Stimulated activated CD4-positive, alpha-beta T cell treated with anti-CD3 and anti-CD28 coated beads, Interleukin-2, amount 100 ng/mL, for 24 hours (primary cell): Measurements from ENCODE around the gene SLC4A4.

ENCODE experiments used
- DNase-seq, 2 donors: peaks; one replicate each; pipeline ENCODE4 v3.0.0-alpha.2; 2020

SLC4A4 gene

DNA sequence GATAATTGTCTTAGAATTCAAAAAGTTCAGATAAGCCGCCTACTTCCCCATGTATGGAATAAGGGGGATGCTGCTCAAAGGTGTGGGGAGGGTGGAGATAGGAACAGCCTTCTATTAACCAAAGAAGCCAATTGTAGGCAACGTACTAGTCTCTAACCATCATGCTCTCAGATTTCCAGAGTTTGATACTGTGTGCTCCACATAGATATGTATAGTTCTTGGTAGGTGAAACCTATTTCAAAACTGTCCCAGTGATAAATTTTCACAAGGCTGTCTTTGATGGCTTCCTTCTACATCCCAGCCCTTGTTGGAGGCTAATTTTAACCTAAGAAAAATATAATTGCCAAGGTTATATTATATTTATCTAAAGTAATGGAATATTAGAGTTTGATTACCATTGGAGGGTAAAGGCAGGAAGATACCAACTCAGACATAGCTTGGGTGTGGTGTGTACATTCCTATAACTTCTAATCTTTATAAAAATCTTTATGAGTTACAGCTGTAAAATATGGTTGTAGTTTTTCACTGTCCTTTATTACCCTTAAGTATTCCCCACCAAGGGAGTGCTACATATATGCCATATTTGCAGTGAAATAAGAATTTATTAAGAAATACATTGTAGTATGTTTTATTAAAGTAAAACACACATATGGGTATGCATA, 87.7 kb downstream of the SLC4A4 start:
- DNase-seq, result no peak

DNA sequence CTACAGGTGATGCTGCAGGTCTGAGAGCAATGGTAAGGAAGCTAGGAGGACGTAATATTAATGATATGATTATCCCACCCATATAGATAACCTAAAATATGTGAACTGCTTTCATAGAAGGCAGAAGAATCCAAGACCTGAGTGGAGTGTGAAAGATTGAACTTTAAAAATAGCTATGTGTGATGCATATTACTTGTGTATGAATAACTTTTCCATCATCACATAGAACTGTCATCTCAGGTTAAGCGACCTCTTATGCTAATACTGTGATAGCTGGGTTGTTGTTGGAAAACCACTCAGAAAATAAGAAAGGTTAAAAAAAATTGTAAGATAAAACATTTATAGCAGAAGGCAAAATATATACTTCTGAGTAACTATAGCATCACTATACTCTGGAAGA, 90.3 kb downstream of the SLC4A4 start:
- DNase-seq, result no peak

DNA sequence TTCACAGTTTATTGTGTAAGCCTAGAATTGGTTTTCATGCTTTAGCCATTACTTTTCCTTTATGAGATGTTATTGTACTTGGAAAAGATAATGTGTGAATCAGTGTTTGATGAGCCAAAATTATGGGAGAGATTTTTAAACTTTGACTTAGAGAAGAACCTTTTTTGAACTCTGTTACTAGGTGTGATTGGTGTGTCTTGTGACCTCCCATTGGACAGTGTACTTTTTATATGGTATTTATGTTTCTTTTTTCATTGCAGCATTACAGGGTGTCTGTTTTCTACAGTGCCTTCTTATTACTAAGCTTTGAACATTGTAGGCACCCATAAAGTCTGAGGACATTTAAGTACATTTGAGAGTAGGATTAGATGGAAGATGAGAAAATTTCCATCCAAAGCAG, 91.1 kb downstream of the SLC4A4 start:
- no peak for DNase-seq

DNA sequence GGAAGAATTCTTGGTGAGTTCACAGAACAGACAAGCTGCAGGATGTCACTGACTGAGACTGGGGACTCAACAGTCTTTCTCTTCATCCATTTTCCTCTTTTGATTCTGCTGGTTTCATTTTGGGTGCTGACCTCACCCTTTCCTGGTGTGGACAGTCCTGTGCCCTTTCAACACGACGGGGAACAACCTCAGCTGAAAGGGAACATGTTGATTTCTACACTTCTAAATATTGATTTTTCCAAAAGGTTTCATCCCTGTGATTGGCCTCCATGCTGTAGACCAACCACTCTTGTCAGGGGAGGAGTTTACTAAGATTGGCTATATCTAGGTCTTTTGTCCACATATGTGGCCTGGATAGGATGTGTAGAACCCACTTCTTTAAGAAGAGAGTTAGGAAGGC, 91.8 kb downstream of the SLC4A4 start:
- DNase-seq, result no peak

DNA sequence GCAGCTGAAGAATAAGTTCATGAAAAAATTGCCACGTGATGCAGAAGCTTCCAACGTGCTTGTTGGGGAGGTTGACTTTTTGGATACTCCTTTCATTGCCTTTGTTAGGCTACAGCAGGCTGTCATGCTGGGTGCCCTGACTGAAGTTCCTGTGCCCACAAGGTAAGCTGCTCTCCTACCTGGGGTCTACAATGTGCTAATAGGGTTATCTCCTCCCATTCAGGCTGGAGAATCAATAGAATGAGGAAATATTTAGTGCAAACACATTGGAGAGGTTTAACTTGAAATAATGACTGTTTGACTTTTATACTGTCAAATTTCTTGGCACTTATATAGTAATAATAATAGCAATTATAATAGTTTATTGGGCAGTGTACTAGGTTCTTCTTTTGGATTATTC, 101.8 kb downstream of the SLC4A4 start:
- DNase-seq, result no peak

DNA sequence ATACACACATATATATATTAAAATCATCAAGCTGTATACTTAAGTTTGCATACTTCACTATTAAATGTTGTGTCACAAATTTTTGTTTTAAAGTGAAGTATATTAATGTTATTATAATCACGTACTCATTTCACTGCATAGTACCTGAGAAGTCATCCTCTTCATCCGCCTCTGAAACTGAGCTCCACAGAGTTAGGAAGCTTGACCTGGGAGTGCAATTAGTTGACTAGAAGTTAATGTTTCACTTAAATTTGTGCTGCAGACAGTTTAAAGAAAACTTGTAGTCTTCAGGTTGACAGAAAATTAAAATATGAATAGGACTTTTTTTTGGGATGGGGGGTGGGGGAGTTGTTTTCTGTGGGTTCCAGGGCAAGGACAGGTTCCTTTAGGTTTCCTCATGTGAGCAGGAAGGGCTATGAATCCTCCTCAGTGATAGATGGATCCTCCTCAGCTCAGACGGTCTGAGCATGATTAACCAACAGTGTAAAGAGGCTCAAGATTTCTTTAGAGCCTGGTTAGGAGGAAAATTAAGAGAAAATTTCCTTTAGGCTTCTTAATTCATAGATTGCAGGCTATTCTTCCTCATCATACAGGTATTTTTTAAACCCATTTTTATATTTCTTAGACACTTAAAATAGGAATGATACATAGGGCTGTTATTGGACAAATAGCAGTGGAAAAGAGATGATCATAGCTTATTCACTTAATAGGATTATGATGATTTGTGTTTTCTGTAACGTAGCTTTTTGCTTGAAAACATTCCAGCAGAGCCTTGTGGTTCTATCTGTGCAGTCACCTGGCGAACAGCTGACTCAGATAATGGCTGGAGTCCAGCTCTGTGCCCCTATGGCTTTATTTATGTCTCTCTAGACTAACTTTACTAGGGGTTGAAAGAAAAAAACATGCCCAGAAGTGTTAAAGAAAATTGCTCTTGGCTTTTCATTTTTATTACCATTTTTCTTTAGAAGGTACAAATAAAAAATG, 102.7 kb downstream of the SLC4A4 start:
- DNase-seq, result no peak

DNA sequence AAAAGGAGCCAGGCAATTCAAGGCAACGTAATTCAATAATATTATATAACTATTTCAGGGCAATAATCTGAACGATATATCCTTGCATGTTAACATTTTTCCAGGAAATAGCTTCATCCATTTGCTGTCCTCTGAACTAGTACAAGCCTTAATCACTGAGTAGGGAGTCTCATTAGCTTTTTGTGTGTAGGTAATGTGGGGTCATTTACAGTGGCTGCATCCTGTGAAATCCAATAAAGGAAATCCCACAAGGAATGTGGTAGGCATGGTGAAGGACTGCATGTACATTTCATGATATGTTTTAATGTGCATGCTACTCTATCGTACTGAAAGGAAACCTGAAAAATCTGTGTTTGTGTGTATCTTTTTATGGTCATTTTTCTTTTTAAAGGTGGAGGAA, 103.5 kb downstream of the SLC4A4 start:
- no peak for DNase-seq

DNA sequence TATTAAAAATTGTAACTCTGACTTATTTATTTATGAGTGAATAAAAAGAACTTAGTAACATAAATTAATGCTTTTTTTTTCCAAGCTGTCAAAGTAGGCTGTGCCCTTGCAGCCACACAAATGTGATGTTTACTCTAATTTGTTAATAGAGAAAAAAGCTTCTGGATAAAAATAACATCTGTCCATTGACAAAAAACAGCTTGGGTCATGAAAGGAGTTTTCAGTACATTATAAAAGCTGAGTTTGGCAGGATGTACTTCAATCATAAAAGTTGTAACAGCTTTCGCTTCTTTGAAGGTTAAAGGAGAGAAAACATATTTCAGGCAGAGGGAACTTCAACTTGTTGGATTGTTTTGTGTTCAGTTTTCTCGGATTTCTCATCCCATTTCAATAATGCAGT, 105.6 kb downstream of the SLC4A4 start:
- DNase-seq, result no peak

DNA sequence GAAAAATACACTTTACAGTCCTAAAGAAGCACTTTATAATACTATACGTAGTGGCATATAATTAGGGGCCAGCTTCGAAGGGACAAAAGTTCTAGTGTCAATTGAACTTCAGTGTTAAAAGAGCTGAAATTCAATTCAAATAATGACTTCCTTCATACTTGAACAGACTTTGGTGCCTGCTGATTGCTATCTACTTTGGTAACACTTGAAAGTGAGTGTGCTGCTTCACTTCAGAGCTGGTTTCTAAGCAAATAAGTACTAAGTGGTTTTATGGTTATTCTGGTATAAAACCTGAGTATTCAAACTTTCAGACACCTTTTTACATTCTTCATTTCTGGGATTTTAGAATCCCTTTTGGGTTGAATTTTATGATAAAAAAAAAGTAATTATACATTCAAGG, 107.0 kb downstream of the SLC4A4 start:
- DNase-seq, result no peak

DNA sequence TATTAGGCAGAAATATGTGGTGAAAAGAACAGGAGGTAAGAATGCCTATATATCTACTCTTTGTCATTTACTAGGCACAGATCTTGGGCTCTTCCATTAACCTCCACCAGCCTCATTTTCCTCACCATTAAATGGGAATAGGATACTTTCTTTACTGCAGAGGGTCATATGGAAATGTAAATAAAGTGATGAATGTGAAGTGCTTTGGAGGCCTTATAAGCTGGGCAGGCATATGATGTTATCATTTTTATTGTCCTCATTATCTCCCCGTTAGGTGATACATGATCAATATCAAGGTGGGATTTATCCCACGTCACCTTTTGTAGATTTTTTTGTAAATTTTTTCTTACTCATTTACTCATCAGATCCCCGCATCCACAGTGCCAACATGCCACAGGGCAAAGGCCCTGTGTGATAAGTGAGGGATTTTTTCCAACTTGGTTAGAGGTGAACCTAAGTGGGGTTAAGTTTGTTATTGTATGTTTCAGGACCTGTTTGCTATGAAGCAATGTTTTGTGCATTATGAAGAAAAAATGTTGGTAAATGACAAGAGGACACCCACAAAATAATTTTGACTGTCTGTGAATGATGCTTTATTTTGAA, 107.8 kb downstream of the SLC4A4 start:
- no peak for DNase-seq

DNA sequence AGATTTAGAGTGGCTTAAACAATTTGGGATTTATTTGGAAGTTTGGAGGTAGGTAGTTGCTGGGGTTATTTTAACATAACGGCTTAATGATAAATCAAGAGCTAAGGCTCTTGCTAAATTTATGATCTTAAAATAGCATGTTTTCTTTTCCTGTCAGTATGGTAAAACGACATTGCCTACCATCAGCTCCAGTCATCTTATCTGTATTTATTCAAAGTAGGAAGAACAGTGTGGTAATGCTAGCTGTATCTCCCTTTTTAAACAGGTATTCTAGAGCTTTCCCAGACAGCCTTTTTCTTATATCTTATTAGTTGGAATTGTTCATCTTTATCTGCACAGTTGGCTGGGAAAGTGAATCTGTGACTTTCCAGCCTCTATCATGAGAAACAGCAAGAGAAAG, 110.2 kb downstream of the SLC4A4 start:
- no peak for DNase-seq

DNA sequence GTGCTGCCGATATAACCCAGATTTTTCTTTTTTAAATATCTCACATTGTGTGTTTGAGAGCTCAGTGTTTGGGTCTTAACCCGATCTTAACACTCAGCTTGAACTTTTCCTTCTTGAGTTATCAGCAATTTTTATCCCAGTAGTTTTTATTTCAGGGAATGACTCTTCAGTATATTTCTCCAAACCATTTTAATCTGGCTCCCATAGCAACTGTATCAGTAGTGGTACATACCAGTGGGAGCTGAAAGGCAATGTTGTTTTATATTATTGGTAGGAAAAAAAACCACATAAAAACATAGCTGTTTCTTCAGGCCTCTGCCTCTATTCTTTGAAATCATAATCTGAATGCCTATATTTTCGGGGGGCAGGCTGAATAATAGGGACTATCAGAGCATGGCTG, 111.1 kb downstream of the SLC4A4 start:
- no peak for DNase-seq

DNA sequence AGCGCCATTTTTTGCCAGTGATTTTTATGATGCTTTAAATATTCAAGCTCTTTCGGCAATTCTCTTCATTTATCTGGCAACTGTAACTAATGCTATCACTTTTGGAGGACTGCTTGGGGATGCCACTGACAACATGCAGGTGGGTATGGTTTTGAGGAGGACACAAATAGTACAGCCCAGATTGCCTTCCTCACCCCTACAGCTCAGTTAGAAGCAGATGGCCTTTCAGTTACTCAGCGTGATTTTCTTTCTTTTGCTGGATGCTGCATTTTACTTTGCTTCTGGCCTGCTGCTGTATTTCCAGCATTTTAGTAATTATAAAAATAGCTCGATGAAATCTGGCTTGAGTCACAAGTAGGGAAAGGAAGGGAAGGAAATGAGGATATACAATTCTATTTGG, 114.7 kb downstream of the SLC4A4 start:
- DNase-seq, result no peak

DNA sequence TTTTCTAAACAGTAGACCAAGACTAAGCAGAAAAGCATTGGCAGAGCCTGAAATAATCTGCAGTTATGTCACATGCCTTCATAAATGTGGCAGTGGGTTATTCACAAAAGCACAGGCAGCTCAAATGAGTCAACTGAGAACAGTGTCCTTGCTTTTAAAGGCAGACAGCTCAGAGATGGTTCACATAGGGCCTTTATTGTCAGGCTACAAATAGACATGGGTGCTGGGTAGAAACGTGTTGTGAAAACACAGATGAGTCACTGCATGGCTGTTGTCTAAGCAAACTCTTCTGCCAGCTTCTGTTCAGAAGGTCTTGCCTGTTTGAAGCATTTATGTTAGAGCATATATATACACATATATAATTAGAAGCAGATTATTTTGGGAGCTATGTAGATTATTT, 118.0 kb downstream of the SLC4A4 start:
- no peak for DNase-seq

DNA sequence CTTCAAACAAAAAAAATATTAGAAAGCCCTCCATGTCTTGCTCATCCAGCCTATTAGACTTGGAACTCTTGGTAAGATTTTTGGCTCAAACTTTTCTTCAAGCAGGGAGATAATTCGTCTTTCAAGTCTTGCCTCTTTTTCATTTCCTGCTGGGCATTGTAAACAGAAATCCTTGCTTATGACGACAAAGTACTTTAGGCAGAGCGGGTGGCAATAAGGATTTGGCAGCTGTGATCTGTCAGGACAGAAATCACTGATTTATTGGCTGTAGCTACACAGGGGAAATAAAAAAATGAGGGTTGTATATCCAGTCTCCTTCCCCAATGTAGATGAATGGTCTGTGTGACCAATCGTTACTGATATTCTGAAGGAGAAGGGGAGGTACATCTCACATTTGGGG, 121.6 kb downstream of the SLC4A4 start:
- no peak for DNase-seq

DNA sequence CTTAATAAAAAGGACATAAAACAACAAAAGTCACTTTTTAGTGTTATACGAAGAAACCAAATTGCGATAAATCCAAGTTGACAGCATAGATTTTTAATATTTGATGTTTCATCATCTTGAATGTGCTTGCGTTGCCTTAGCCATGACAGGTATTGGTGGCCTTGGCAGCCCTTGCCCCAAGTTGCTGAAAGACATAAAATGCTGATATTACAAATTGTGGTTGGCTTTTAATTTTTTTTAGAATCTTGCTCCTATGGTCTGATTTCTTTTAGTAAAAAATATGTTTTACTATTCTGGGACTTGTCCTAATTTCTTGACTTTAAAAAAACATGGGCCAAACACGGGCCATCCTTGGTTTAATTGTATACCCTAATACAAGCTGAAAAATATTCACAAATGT, 122.6 kb downstream of the SLC4A4 start:
- no peak for DNase-seq

DNA sequence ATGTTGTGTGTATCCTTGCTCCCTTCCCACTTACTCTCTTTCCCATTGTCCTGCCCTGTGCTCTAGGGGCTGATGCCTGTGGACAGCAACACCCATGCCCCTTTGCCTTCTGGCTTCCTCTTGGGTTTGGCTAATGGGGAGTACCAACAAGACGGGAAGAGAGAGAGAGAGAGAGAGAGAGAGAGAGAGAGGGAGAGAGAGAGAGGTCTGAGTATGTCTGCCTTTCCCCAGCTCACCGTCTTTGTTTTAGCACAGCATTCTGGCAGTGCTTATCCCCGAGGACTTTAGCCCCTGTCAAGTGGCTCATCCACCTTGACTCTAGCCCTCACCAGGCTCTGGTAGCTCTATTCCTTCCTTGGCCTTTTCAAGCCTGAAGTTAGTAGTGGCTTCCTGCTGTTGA, 128.0 kb downstream of the SLC4A4 start:
- DNase-seq, result no peak

DNA sequence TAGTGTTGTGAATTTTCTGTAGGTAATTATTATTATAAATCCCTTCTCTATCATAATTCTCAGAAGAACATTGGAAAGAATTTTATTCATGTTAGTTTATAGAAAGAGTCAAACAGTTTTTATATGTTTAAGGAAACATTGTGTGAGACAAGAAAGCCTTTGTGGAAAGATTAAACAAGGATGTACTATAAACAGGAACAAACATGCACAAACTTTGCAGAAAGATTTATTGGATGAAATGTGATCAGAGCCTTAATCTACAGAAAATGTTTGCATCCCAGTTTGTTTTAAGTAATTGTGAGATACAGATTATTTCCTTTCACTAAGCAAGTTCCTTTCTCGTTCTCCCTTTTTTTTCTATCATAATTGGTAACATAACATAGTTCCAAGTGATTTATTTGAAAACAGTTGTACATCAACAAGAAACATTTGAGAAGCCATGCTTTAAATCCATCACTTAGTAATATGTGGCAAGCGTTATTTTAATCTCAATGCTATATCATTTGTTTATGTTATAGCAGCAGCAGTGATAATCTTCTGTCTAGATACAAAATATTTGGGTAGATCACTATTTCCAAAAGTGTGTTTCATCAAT, 129.4 kb downstream of the SLC4A4 start:
- DNase-seq, result no peak

DNA sequence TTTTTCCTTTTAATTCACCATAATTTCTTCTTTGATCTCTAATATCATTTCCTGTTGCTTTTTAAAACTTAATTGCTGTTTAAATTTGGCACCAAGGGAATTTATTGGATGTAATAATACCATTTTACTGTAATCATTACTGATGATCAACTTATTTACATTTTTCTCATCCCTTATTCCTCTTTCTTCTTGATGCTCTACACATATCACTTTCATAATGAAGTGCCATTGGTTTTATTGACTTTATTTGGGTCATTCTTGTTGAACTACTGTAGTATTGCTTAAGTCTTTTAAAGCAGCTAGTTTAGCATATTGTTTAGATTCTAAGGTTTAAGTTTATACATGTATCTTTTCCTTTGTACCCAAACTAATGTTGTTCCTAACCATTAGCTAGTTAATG, 130.7 kb downstream of the SLC4A4 start:
- no peak for DNase-seq

DNA sequence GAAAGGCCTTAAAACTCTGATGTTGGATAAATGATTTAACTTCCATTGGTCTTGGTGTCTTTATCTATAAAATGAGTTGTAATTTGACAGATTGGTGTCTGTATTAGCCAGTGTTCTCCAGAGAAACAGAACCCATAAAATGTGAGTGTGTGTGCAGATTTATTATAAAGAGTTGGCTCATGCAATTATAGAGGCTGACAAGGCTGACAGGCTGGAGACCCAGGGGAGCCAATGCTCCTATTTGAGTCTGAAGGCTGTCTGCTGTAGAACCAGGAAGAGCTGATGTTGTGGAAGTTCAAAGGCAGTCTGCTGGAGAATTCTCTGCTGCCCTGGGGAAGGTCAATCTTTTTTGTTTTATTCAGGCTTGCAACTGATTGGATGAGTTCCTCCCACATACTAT, 131.7 kb downstream of the SLC4A4 start:
- no peak for DNase-seq

DNA sequence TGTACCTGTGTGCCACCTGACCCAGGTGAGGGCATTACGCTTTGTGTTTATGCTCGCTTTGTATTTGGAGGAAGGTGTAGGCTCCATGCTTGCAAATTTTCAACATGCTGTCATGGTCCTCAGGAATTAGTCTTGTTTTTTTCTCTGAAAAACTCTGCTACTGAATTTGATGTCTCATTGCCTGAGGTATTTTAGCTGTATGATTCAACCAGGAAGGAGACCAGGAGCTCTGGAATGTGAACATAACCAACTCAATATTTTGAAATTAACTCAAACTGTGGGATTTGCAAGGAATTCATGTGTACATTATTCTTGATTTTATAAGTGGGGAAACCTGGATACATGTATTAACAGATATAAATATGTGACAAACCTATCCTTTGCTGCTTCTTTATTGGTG, 134.1 kb downstream of the SLC4A4 start:
- no peak for DNase-seq

DNA sequence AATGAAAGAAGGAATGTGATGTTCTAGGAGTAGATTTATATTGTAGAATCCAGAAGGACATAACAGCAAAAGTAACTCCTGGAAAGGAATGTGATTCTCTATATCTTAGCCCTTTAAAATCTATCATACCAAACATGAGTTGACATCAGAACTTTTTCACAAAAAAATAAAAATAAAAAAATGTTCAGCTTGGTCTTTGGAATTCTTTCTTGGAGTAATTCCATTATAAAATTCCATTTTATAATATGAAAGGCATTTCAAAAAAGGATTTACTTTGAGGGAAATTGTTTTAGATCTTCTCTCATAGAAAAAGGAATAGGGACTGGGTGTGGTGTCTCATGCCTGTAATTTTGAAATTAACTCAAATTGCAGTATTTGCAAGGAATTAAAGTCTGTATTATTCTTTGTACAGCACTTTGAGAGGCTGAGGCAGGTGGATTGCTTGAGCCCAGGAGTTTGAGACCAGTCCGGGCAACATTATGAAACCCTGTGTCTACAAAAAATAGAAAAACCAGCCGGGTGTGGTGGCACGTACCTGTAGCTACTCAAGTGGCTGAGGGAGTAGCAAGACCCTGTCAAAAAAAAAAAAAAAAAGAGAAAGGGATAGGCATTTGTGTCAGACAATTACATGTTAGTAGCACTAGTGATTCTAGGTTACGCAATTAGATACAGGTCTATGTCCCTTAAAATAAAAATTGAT, 134.9 kb downstream of the SLC4A4 start:
- DNase-seq, result no peak

DNA sequence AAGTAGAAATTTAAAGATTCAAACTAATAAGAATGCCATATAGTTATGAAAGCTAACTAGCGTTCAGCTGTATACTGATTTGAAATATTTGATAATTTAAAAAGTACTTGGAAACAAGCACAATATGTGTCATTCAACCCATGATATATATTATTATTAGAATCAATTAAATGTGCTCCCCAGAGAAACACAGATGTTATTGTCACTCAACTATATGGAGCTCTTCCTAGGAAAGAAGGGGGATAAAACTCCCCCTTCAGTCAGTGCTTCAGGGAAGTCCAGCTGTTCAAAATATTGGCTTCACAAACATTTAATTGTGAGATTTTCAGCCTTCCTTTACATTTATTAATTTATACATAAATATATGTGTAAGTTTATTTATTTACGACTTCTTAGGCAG, 135.9 kb downstream of the SLC4A4 start:
- DNase-seq, result no peak
